ENCODE measurements around the gene DHDH.

Gene DHDH

DNA sequence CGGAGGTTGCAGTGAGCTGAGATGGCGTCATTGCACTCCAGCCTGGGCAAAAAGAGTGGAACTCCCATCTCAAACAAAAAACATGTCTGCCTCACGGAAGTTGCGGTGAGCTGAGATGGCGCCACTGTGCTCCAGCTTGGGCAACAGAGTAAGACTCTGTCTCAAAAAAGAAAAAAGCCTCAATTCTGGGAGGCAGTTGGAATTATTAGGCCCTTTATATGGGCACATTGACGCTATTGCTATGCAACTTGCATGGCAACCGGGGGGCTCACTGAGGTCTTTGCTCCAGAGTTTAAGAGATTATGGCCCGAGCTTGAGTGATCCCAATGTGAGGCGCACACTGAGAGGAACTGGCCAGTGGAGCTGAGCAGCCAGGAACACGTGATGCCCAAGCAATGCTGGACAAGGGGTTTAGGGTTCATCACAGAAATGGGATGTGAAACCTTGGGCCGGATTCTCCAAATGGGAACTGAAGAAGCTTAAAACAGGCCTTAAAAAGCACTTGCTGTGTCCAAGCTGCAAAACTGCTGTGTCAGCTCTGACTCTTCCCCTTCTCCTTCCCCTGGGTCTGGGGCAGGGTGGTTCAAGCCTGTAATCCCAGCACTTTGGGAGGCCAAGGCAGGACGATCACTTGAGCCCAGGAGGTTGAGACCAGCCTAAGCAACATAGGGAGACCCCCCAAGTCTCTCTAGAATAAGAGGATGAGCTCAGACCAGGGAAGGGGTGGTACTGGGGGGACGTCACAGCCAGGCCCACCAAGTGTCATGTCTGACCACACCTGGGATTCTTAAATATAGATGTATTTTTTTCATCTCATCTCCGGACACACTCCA, 34.1 kb downstream of the DHDH start:
- DNase-seq: peak; percentile 11

GRCh38 chr19:48968179-48968661, 34.7 kb downstream of the DHDH start:
- no peak for DNase-seq

DNA sequence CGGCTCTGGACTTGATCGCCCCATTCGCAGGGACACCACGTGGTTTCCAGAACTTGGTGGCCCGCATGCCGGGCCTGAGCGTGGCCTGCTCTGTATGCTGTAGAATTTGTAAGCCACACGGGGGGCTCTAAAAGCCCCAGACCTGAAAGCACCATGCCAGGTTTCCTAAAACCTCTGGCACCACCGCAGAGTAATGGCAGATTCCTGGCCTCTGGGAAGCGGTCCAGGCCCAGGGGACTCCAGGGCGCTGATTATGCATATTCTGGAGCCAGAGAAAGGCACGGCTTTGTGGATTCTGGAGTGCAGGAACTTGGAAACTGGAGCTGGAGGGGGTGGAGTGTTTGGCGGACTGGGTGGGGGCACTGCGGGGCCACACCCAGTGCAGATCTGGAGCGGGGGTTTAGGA, 35.3 kb downstream of the DHDH start:
- DNase-seq: no peak

DNA sequence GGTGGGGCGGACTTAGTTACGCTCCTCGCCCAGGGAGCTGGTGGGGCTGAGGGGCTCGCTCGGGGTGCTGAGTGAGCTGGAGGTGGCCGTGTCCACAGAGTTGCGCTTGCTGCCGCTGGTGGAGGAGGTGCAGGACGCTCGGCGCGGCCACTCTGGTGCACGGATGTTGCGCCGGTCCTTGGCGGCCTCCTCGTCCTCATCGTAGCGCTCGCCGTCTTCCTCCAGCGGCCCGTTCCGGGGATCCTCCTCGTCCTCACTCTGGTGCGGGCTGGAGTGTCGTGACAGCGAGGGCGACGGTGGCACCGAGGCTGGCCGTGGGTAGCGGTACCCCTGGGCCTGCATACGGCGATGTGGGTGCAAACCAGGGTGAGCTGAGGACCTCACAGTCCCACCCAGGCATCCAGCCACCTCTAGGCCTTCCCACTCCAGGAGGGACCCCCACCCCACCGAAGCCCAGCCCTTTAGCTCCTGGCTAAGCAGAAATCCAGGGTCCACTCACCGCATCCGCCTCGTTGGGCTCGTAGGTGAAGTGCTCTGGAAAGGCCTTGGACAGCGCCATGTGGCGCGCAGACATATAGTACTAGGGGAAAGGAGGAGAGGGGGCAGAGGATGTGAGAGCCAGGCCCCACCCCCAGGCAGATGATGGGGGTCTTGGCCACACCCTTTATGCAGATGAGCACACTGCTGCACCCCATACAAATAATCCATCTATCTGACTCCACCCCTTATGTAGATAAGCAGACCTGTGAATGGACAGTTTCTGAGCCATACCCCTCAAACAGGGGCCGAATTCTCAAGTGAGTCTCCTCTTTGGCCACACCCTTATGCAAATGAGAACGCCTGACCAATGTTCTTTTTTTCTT, 36.0 kb downstream of the DHDH start:
- DNase-seq: no peak

DNA sequence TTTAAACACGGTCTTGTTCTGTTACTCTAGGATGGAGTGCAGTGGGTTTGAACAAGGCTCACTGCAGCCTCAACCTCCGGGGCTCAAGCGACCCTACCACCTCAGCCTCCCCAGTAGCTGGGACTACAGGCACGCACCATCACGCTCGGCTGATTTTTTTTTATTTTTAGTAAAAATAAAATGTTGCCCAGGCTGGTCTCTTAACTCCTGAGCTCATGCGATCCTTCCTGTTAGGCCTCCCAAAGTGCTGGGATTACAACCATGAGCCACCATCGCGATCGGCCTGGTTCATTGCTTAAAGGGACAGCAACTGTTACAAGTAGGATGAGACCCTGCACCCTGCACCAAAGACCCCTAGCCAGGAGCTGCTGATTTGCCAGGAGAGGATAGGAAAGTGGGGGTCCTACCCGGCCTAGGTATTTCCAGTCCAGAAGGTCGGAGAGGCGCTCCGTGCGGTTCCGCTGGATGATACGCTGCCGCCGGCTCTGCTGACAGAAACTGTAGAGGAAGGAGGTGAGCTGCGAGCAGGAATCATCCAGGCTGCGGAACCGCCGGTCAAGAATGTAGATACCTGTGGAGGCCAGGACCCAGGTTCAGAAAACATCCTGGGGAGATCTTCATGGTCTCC, 36.8 kb downstream of the DHDH start:
- no peak for DNase-seq

- peak; percentile 88 for DNase-seq
Measured at GRCh38 chr19:48970923-48971395, 37.5 kb downstream of the DHDH start.

DNA sequence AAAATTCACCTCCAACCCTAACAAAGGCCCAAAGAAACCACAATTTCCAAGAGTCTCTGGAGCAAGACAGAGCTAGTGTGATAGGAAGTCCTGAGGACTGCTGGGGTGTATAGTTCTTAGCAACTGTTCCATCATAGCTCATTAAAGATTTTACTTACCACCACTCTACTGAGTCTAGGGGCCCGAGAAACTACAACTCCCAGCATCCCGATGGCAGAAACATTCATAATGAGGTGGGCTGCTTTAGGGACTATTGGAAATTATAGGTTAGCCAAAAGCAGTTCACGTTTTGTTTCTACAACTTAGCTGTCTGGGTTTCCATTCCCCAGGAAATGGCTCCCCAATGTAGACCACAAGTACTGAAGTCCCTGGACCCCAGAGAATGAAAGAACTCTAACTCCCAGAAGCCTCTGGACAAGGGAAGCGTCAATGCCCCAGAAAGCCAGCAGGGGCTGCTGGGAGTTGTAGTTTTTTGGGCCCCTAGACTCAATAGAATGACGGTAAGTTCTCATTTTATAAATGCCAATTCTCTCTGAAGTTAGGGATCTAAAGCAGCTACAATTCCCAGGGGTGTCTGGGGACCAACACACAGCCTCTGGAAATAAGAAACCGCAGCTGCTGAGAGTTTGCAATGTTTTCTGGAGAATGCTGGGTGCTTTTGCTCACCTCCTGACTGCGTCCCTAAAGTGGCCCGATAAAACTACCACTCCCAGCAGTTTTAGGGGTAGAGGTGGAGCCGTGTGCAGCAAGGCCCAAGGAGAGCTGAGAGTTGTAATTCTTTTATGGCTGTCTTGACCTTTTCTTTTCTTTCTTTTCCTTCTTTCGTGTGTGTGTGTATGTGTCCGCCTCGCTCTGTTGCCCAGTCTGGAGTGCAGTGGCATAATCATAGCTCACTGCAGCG, 42.7 kb downstream of the DHDH start:
- DNase-seq: peak; percentile 60

DNA sequence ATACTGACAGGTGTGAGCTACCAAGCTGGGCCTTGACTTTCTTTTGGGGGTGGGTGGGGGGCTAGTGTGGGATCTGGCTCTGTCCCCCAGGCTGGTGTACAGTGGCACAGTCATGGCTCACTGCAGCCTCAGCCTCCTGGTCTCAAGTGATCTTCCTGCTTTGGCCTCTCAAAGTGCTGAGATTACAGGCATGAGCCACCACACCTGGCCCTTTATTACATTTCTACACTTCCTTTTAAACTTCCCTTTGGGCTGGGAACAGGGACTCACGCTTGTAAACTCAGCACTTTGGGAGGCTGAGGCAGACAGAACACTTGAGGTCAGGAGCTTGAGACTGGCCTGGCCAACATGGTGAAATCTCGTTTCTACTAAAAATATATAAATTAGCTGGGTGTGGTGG, 43.6 kb downstream of the DHDH start:
- DNase-seq: no peak

DNA sequence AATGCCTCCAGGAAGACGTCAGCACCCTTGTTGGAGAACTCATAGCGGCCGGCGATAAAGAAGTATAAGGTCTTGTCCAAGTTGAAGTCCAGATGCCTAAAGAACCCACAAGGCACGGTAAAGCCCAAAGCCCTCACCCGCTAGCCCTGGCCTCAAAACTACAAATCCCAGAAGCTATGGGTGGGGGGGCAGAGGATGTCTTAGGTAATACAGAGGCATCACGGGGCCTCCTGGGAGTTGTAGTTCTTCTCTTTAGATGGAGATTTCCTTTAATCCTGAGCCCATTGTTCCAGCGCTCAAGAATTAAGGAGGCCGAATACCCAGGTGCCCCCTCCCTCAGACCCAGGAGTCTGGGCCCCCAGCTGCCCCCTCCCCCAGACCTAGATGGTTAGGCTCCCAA, 48.8 kb downstream of the DHDH start:
- no peak for DNase-seq

GRCh38 chr19:48985711-48986110, 52.2 kb downstream of the DHDH start:
- no peak for DNase-seq

DNA sequence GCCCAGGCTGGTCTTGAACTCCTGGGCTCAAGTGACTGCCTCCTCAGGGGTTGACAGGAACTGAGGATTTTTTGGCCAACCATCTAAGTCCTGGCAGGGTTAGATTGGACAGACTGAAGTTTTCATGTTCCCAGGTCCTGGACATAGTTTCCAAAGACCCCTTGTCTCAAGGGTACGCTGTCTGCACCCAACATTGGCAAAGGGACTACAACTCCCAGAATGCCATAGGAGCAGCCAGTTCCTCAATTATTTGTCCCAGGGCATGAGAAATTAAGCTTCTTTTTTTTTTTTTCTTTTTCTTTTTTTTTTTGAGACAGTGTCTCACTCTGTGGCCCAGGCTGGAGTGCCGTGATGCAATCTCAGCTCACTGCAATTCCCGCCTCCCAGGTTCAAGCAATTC, 52.7 kb downstream of the DHDH start:
- no peak for DNase-seq

DNA sequence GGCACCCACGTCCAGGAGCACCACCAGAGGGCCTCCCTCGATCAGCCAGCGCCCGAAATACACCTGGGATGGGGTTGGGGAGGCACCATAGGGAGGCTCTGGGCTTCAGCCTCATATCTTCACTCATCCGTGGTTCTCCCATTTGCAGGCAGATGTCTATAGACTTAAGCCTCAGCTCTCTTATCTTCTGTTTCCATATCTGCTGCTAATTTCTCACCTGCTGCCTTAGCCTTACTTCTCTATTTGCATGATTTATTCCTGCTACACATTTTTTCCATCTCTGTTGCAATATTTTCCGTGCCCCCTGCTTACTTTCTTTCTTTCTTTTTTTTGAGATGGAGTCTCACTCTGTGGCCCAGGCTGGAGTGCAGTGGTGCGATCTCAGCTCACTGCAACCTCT, 53.8 kb downstream of the DHDH start:
- no peak for DNase-seq

- no peak for DNase-seq
Measured at GRCh38 chr19:48988286-48988685, 54.8 kb downstream of the DHDH start.

GRCh38 chr19:48988860-48989259, 55.4 kb downstream of the DHDH start:
- DNase-seq: no peak

GRCh38 chr19:48989701-48990291, 56.3 kb downstream of the DHDH start:
- no peak for DNase-seq

DNA sequence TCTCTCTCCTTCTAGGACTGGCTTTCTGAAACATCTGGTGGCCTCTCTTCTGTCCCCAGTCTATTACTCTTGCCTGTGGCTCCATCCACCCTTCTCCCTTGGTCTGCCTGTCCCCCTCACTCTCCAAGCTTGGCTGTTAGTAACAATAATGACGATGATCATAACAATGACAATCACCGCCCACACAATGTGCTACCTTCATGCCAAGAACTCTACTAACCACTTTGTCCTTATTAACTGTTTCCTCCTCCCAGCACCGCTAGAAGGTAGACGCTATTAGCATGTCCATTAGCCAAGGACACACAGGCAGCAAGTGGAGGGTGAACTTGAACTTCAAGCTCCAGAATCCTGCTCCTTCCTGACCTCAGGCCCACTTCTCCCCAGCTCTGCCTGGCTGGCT, 56.9 kb downstream of the DHDH start:
- DNase-seq: no peak

- no peak for DNase-seq
Measured at GRCh38 chr19:48991011-48991609, 57.6 kb downstream of the DHDH start.

GRCh38 chr19:48991873-48992580, 58.5 kb downstream of the DHDH start:
- DNase-seq: no peak

DNA sequence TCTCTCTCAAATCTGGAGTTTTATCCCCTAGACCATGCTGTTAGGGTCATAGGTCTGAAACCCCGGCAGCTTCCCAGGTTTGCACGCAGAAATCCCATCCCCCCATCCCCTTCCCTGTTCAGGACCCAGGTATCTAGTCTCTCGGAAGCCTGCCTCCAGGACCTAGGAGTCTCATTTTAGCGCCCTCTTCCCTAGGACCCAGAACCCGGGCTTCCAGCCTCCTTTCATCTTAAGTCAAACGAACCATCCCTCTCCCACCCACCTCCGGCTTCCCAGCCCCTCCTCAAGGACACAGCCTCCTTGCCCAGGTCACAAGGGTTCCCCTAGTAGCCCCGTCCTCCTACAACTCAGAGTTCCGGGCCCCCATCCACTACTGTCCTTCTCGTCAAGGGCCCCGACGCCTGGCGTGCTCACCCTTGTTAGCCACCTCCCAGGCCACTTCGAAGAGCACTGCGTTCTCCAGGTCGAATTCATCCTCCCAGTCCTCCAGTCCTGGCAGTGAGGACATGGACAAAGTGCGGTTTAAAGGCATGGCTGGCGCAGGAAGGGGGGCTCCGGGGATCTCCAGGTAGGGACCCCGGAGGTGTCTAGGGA, 59.2 kb downstream of the DHDH start:
- no peak for DNase-seq

Data from activated CD4-positive, alpha-beta T cell treated with anti-CD3 and anti-CD28 coated beads for 48 hours (primary cell).